ENCODE results near the gene EML4.

The EML4 gene

DNA sequence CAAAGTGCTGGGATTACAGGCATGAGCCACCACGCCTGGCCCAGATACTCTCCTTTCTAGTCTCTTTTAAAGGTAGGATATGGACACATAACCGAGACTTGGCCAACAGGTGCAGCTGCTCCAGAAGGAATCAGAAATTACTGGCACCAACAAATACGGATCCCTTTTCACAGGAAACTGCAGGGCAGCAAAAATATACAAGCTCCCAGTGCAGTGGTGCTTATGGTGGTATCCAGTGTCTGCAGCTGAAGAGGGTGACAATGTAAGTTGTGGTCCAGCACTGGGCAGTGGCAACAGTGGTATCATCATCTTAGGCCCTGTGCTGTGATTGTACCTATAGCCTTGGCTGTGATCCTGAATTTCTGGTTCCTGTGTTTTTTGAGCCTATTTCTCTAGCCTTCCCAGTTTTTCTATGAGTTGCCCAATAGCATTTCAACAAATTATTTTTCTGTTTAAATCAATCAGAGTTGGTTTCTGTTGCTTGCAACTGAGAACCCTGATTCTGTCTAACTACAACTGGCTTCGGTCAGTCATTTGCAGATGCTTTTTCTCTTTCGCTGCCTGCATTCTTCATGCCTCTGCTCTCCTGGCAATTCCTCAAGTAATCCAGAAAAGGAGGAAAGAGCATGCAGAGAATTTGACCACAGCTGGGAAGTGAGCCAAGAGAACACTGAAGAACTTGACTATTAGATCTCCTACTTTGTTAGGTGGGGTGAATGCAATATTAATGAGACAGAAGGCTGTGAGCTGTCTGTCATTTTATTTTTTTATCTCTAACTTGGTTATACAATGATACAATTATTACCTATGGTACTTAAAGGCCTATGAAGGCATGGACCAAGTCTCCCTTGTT is 30.8 kb upstream of the EML4 start:
- DNase-seq (ENCODE audit: low read depth): no peak

DNA sequence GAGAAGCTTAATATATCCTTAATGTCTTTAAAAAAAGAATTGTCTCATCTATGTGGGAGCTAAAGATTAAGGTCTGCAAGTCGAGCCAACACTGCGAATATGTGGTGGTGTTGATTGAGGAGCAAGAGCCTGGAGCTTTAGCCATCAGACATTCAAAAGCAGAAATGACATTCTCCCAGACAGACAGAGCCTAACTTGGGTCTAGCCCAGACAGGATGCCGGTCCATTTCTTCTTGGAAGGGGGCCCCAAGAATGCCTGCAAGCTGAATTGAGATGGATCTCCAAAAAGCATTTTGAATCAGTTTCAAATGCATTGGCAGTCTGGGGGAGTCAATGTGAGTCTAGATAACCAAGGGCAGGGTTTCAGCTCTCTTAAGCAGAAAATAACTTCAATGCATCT is 30.1 kb upstream of the EML4 start:
- no peak for DNase-seq (ENCODE audit: low read depth)

- no peak for DNase-seq (ENCODE audit: low read depth)
Measured at GRCh38 chr2:42140496-42140895, 28.7 kb upstream of the EML4 start.

DNA sequence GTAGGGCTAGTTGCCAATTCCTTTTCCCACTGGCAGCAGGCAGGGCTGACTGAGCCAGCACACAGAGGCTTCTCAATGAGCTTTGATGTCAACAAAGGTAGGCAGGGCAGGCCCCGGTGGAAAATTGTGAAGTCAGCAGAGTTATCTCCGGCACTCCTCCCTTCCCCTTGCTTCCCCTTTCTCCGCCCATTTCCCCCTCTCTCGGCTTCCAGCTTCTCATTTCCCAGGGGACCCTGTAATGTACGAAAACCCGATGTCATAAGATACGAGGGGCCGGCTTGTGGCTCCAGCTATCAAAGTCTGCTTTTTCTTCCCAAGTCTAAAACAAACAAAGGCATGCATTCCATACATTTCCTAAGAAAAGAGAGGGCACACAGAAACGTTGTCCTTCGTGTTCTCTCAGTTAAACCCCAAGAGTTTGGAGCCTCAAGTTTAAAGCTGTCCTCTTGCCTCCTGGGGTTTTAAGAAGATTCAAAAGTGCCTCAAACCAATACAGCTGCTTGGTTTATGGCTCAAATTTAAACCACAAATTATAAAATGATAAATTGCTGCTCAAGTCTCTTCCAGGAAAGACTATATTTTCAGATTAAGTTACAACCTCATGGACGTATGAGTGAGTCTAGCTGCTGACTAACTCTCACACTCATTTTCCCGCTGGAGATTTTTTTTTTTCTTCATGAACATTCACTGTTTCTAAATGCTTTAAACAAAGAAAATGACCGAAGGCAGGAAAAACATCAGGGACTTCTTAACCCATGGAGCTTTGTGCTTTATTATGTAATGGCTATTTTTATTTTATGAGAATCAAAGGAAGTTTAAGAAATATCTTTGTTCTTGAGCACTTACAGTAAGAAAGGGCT is 27.2 kb upstream of the EML4 start:
- no peak for DNase-seq (ENCODE audit: low read depth)

DNA sequence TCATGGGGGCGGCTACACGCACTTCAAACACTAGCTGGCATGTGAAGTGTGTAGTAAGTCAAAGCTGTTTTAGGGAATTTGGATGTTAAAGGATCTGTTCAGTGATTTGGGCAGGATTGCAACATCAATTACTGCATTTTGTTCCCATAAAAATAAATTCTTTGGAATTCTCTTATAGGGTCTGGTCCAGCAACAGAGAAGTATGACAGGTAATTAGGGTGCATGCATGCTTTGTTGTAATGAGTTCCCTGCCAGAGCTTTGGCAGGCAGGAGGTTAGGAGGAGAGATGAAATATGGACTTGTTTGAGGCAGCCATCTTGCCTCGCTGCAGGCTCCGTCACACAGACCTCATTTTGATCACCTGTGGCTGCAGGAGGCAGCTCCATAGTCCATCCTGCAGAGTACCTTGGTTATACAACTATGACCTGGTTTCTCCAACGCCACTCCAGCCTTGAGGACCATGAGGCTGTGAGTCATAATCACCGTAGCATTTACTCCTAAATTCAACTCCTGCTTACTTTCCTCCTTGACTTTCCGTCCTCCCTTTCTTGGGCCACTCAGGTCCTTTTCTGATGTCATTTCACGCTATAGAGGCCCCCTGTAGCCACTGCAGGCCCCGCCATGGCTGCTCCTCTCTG is 26.5 kb upstream of the EML4 start:
- DNase-seq (ENCODE audit: low read depth): no peak

GRCh38 chr2:42147641-42148274 is 21.4 kb upstream of the EML4 start:
- no peak for DNase-seq (ENCODE audit: low read depth)

DNA sequence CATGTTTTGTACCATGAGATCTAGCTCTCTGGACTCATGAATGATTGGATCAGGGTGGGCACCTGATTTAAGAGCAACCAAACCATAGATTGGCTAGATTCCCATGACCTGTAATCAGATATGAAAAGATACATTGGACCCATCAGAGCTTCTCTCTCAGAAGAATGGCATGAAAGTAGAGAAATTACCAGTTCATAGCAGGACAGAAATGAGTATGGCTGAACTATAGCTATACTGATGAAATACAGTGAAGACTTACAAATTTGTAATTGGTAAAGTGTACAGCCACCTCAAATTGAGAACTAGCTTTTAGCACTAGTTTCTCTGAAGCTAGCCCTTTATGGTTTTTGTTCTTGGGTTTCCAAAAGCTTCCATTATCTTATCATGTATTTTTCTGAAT is 19.0 kb upstream of the EML4 start:
- DNase-seq (ENCODE audit: low read depth): no peak

DNA sequence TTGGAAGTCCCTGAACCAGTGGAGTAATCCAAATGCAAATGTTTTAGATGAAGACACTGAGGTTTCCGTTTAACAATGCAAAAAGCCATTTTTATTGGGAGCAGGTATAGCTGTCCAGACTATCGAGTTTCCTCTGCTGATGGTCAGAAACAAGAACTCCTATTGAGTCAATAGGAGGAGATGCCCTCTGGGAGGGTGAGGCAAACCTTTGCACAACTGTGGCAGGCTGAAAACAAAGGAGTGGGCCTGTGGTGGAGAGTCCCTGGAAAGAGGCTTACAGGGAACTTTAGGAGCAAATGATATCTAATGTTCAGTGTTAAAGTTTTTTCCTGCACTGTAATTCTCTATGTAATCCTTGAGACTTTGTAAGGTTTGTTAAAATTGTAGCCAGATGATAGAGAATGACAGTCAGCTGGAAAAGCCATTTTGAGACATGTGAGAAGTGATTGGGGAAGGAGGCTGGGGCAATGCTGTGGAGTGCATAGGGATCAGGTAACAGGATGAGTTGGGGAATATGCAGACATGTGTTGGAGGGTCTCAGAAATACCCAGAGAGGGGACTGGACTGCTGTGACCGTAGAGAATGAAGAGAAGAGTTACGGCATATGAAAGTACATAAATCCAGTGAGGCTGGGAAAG is 15.1 kb upstream of the EML4 start:
- DNase-seq (ENCODE audit: low read depth): no peak

- no peak for DNase-seq (ENCODE audit: low read depth)
Measured at GRCh38 chr2:42156721-42157120, 12.4 kb upstream of the EML4 start.

DNA sequence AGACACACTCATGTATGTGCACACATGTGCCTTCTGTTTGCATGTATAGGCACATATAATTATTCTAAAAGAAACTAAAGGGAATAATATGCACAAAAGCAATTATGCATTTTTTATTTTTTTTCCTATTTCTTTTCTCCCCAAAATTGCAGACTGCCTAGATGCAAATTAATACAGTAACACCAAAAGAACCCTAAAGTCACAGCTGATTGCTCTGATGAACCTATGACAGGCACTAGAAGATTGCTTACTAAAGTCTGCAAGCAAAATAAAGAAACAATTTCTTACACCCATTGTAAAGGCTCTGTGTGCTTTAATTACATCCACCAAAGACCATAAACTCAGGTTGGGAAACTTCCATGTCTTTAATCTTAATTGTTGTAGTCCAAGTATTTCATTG is 7.7 kb upstream of the EML4 start:
- no peak for DNase-seq (ENCODE audit: low read depth)

DNA sequence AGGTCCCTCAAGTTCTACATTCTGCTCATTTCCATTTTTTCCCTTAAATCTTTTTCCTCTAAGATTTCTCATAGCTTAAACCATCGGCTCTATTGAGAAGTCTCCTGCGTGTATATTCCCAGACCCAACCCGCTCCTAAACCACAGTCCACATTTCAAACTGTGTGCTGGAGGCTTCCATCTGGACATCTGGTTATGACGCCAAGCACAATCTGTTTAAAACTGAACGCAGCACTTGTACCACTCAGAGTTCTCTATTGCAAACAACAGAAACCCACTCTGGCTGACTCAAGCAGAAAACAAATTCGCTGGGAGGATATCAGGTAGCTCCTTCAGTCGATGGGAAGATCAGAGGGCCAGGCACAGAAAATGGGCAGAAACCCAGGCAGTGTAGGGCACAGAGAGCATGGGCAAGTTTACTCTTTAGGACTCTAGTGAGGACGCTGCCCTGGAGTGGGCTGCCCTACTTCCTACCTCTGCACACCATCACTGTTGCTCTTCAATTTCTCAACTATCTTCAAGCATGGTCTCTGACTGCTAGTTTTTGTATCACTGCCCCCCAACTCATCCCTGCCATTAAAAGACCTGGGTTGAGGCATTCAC is 5.6 kb upstream of the EML4 start:
- no peak for DNase-seq (ENCODE audit: low read depth)

DNA sequence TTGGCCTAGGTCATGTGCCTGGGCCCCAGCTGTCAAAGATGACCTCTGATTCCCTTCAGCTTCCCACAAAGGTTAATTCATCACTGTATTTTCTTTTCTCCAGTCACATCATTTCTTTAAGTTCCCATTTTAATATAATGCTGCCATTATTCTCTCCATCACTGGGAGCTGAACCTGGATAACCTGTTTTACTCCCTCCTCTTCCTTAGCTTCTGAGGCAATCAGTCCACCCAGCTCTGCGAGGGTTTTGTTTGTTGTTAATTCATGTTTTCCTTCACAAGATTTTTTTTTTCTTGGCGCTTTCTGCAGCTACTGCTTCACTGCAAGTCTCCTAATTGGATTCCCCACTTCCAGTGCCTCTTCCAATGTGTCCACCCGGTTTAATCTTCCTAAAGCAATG is 5.1 kb upstream of the EML4 start:
- no peak for DNase-seq (ENCODE audit: low read depth)

DNA sequence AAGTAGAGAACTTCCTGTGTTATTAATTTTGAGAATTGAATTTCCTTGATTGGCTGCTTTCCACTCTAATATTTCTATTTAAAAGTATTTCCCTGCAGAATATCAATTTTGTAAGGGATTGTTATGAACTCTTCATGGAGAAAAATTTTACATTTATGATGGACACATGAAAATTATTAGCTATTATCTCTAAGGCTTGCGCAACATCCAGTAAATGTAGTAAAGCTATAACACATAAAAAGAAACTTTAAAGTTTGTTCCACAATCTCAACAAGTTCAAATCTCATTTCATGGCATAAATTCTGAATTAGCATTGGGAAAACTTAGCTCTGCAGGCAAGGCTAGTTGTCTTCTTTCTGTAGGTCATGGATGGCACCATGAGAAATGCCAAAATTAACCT is 4.2 kb upstream of the EML4 start:
- no peak for DNase-seq (ENCODE audit: low read depth)

DNA sequence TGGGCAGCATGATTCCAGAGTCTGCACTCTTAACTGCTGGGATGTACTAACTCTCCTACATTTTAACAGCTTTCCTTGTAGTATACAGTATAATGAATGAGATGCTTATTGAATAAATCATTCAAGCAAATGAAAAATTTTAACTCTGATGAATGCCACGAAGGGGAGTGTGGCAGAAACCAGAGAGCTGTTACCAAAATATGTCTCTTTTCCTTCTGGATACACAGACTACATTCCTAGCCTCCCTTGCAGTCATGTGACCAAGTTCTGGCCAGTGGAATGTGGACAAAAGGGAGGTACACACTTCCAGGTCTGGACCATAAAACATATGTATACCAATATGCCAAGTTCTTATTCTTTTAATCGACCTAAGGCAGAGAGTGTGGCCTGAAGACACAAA is 1.7 kb upstream of the EML4 start:
- no peak for DNase-seq (ENCODE audit: low read depth)

- no peak for DNase-seq (ENCODE audit: low read depth)
Measured at GRCh38 chr2:42168459-42169099, 574 bp upstream of the EML4 start.

- DNase-seq (ENCODE audit: low read depth): no peak
Measured at GRCh38 chr2:42169874-42170521, 845 bp downstream of the EML4 start.

- DNase-seq (ENCODE audit: low read depth): no peak
Measured at GRCh38 chr2:42170619-42171395, 1.7 kb downstream of the EML4 start.

GRCh38 chr2:42171396-42171980 is 2.3 kb downstream of the EML4 start:
- DNase-seq (ENCODE audit: low read depth): no peak

GRCh38 chr2:42172020-42172419 is 2.9 kb downstream of the EML4 start:
- no peak for DNase-seq (ENCODE audit: low read depth)
